RWPE1 (cell line): ENCODE measurements around the gene RPGRIP1L.
A peak's percentile ranks its signal among the peaks of the same experiment; 100 is the strongest.

Experiments used
- CTCF ChIA-PET: fragments of 350-600 bp; sonication (Branson Sonifier 250); formaldehyde crosslinking; extraction: SDS; loops from one replicate; lab custom pipeline; 2021; lab: Yijun Ruan, JAX
- POLR2A ChIA-PET: fragments of 400-600 bp; formaldehyde crosslinking; extraction: SDS; loops from one replicate; lab custom pipeline; 2020; ENCODE audit warnings: antibody characterized with exemption; ENCODE audit not compliant: low non-redundant PET; lab: Yijun Ruan, JAX
- DNase-seq: peaks from one replicate; pipeline ENCODE4 v3.0.0; 2012; ENCODE audit warnings: low spot score
- H3K27ac ChIP-seq: fragments of 450-650 bp; 2 replicates; pipeline ENCODE4 v1.5.1; 2017
- CTCF ChIP-seq: fragments of 450-650 bp; conservative IDR thresholded peaks from 2 replicates; pipeline ENCODE4 v1.5.1; 2017; ENCODE audit warnings: low read depth, mild to moderate bottlenecking

Gene RPGRIP1L

DNA sequence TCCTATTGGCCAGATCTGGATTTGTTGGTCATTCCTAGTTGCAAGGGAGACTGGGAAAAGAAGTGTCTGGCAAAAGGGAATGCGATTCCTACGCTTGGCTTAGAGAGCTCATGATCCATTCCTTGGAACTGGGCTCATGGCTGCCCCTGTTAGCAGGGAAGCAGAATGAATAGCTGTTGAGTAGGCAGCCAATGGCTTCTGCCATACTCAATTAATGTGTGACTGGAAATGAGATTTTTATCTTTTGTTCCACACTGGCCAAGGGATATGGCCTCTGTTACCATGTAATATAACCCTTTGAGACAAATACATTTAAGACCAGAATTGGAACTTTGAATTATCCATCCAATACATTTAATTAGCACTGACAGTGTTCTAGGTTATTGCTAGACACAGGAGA lies 31.2 kb upstream of the RPGRIP1L start:
- DNase-seq: no peak
- CTCF ChIA-PET: no interaction called here
- no peak for TF ChIP-seq CTCF
- POLR2A ChIA-PET: no interaction called here
- no peak overlapping the region for H3K27ac ChIP-seq

DNA sequence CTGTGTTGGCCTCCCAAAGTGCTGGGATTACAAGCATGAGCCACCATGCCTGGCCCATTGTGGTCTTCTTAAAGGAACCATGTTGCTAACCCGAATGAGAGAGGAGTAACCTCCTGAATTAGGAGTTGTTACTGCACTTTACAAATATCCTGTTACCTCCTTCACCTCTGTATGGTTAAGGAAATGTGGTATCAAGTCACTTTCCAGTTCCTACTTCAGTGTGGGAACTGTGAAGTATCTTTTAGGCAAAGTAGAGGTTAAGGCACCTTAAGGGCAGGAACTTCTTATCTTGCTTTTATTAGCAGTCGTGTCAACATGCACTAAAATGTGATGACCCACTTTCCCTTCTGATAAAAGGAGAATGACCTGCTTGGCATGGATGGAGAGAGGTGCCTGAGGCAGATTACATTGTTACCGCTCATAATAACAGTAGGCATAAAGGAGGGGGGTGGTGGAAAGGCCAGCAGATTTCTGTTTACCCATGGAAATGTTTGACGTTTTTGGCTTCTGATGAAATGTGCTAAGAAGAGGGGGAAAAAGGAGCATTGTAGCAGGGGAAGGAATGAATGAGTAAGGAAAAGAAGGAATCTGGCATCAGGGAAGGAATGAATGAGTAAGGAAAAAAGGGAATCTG lies 28.8 kb upstream of the RPGRIP1L start:
- ChIA-PET CTCF (no interaction called here), POLR2A (no interaction called here)
- TF ChIP-seq CTCF: no peak
- peak; percentile 23 for DNase-seq
- H3K27ac ChIP-seq: no peak overlapping the region

DNA sequence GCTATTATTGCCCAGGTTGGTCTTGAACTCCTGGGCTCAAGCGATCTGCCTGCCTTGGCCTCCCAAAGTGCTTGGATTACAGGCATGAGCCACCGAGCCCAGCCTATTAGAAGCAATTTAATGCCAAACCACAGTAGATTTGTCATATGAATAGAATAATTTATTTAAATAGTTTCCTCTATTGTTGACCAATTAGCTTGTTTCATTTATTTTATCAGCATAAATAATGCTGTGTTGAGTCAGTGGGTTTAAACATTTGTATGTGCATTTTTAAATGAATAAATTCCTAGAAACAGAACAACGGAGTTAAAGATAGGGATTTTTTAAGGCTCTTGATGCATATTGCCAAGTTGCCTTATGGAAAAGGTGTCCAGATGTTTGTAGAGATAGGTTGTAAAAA lies 27.0 kb upstream of the RPGRIP1L start:
- H3K27ac ChIP-seq: no peak overlapping the region
- CTCF ChIA-PET: no interaction called here
- POLR2A ChIA-PET: no interaction called here
- no peak for DNase-seq
- TF ChIP-seq CTCF: no peak

GRCh38 chr16:53726625-53727024 lies 23.0 kb upstream of the RPGRIP1L start:
- no peak for TF ChIP-seq CTCF
- ChIA-PET POLR2A (no interaction called here), CTCF (no interaction called here)
- no peak overlapping the region for H3K27ac ChIP-seq
- peak; percentile 43 for DNase-seq

GRCh38 chr16:53721017-53721416 lies 17.4 kb upstream of the RPGRIP1L start:
- CTCF ChIA-PET: no interaction called here
- TF ChIP-seq CTCF: no peak
- no peak overlapping the region for H3K27ac ChIP-seq
- POLR2A ChIA-PET: no interaction called here
- DNase-seq: no peak

- ChIA-PET POLR2A (no interaction called here), CTCF (no interaction called here)
- no peak for DNase-seq
- no peak for TF ChIP-seq CTCF
- H3K27ac ChIP-seq: no peak overlapping the region
Measured at GRCh38 chr16:53717577-53717976, 13.9 kb upstream of the RPGRIP1L start.
